ENCODE measurements around the gene PTCSC3. TPM values are rescaled to one million over a fixed set of nuclear protein-coding genes. Genes with fewer than 3 reads are reported as not detected.

PTCSC3 gene
- total RNA-seq, 4 donors from 2014 or later, result not detected

DNA sequence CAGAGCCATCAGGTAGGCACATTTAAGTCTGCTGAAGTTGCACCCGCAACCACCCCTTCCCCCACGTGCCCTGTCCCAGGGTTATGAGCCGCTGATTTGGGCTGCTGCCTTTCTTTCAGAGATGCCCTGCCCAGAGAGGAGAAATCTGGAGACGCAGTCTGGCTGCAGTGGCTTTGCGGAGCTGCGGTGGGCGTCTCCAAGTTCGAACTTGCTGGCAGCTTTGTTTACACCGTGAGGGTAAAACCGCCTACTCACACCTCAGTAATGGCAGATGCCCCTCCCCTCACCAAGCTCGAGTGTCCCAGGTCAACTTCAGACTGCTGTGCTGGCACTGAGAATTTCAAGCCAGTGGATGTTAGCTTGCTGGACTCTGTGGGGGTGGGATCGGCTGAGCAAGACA is 14.7 kb downstream of the PTCSC3 start:
- no peak for DNase-seq
- no peak overlapping the region for H3K27ac ChIP-seq
- no peaks in the 10 kb centered on the region for H3K27me3 ChIP-seq
- H3K9me3 ChIP-seq, result no peaks in the 10 kb centered on the region
- TF ChIP-seq, protein P1, sequence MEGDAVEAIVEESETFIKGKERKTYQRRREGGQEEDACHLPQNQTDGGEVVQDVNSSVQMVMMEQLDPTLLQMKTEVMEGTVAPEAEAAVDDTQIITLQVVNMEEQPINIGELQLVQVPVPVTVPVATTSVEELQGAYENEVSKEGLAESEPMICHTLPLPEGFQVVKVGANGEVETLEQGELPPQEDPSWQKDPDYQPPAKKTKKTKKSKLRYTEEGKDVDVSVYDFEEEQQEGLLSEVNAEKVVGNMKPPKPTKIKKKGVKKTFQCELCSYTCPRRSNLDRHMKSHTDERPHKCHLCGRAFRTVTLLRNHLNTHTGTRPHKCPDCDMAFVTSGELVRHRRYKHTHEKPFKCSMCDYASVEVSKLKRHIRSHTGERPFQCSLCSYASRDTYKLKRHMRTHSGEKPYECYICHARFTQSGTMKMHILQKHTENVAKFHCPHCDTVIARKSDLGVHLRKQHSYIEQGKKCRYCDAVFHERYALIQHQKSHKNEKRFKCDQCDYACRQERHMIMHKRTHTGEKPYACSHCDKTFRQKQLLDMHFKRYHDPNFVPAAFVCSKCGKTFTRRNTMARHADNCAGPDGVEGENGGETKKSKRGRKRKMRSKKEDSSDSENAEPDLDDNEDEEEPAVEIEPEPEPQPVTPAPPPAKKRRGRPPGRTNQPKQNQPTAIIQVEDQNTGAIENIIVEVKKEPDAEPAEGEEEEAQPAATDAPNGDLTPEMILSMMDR (IDR thresholded peaks at IDR 0.05), result no peak
- no peak for TF ChIP-seq POLR2A (IDR thresholded peaks at IDR 0.05)
- H3K4me3 ChIP-seq, result peak overlapping the region in 1 of 4 donors; percentile 6
- no peaks in the 10 kb centered on the region for H3K36me3 ChIP-seq
- no peaks in the 10 kb centered on the region for H3K4me1 ChIP-seq

DNA sequence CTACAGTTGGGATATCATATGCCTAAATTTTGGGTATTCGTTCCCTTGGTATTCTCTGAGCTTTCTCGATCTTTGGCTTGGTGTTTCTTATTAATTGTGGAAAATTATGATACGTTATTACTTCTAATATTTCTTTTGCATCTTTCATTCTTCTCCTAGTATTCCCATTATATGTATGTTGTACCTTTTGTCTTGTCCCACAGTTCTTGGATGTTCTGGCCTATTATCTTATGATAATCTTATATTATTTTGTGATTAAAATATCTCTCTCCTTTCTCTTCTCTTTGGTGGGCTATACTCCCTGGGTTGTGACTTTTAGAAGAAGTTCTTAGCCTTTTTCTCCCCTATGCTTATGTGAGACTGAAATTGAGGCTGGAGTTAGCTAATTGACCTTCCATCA is 25.2 kb downstream of the PTCSC3 start:
- TF ChIP-seq, protein P1 (IDR thresholded peaks at IDR 0.05), result no peak
- no peak for TF ChIP-seq POLR2A (IDR thresholded peaks at IDR 0.05)
- Histone ChIP-seq H3K4me3 (no peak overlapping the region), H3K27me3 (no peaks in the 10 kb centered on the region), H3K36me3 (no peaks in the 10 kb centered on the region), H3K9me3 (no peaks in the 10 kb centered on the region), H3K4me1 (no peaks in the 10 kb centered on the region), H3K27ac (no peak overlapping the region)
- DNase-seq, result no peak

DNA sequence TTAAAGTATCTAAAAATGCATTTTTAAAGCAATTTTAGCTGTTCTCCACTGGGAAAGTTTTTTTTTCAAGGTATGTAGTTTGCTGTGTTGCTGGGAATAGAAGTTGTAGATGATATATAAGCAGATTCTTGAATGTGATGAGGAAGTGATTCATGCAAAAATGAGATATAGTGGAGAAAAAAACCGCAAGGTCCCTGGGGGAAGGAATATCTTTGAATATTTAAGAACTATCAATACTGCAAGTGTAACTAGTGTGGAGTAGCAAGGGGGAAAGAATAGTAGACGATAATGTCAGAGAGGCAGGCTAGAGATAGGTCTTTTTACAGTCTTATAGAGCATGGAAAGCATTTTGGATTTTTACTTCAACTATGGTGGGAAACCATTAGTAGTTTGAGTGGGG is 42.5 kb downstream of the PTCSC3 start:
- DNase-seq, result no peak
- H3K9me3 ChIP-seq, result no peaks in the 10 kb centered on the region
- no peaks in the 10 kb centered on the region for H3K27me3 ChIP-seq
- no peak overlapping the region for H3K4me3 ChIP-seq
- H3K4me1 ChIP-seq, result no peaks in the 10 kb centered on the region
- H3K36me3 ChIP-seq, result no peaks in the 10 kb centered on the region
- TF ChIP-seq POLR2A (IDR thresholded peaks at IDR 0.05), result no peak
- TF ChIP-seq, protein P1 (IDR thresholded peaks at IDR 0.05), result no peak
- H3K27ac ChIP-seq, result no peak overlapping the region

DNA sequence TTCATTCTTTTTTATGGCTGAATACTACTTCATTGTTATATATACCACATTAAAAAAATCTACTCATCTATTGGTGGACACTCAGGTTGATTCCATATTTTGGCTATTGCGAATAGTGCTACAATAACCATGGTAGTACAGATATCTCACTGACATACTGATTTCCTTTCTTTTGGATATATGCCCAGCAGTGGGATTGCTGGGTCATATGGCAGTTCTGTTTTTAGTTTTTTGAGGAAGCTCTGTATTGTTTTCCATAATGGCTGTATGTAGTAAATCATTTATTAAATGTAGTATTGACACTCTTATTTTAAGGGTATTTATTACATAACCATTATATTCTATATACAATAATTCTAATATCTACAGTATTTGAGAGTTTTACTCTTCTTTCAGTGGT is 43.7 kb downstream of the PTCSC3 start:
- TF ChIP-seq POLR2A (IDR thresholded peaks at IDR 0.05), result no peak
- TF ChIP-seq, protein P1 (IDR thresholded peaks at IDR 0.05), result no peak
- Histone ChIP-seq H3K4me1 (no peaks in the 10 kb centered on the region), H3K27me3 (no peaks in the 10 kb centered on the region), H3K9me3 (no peaks in the 10 kb centered on the region), H3K27ac (no peak overlapping the region), H3K4me3 (no peak overlapping the region), H3K36me3 (no peaks in the 10 kb centered on the region)
- no peak for DNase-seq

DNA sequence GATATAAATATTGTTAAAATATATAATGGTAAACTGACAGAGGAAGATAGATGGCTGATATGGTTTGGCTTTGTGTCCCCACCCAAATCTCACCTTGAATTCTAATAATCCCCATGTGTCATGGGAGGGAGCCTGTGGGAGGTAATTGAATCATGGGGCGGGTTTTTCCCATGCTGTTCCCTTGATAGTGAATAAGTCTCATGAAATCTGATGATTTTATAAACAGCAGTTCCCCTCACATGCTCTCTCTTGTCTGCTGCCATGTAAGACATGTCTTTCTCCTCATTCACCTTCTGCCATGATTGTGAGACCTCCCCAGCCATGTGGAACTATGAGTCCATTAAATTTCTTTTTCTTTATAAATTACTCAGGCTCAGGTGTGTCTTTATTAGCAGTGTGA is 46.3 kb downstream of the PTCSC3 start:
- Histone ChIP-seq H3K4me1 (no peaks in the 10 kb centered on the region), H3K9me3 (no peaks in the 10 kb centered on the region), H3K4me3 (no peak overlapping the region), H3K36me3 (no peaks in the 10 kb centered on the region), H3K27ac (no peak overlapping the region), H3K27me3 (no peaks in the 10 kb centered on the region)
- DNase-seq, result no peak
- no peak for TF ChIP-seq POLR2A (IDR thresholded peaks at IDR 0.05)
- TF ChIP-seq, protein P1 (IDR thresholded peaks at IDR 0.05), result no peak

DNA sequence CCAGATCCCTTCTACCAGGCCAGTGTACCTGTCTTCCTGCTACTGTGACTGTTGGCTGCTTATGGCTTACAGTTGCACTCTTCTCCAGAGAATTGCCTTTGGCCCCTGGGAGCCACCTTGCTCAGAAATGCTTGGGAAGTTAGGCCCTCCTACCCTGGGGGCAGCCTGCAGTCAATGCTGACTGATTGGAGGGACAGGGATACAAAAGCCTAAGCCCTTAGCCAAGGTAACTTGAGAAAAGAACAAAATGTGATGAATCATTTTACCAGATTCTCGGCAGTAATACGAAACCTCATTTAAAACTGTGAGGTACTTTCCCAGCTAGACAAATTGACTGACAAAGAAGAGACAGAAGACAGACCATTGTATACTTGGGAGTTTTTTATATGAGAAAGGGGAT is 47.3 kb downstream of the PTCSC3 start:
- no peaks in the 10 kb centered on the region for H3K36me3 ChIP-seq
- H3K9me3 ChIP-seq, result no peaks in the 10 kb centered on the region
- DNase-seq, result no peak
- H3K27me3 ChIP-seq, result no peaks in the 10 kb centered on the region
- no peaks in the 10 kb centered on the region for H3K4me1 ChIP-seq
- no peak overlapping the region for H3K27ac ChIP-seq
- no peak overlapping the region for H3K4me3 ChIP-seq
- no peak for TF ChIP-seq POLR2A (IDR thresholded peaks at IDR 0.05)
- TF ChIP-seq, protein P1 (IDR thresholded peaks at IDR 0.05), result no peak

All from Peyer's patch (tissue), 4 donors.